Measurements from ENCODE around the gene CYP24A1. TPM values are rescaled to one million over a fixed set of nuclear protein-coding genes. Genes with fewer than 3 reads are reported as not detected.
"Not testable (repeated sequence)": the region's sequence is repeated elsewhere in the genome, so short reads cannot be mapped to it uniquely, and the experiment has no call there.

Gene CYP24A1
- total RNA-seq, 2 donors from 2014 or later = not detected

- Histone ChIP-seq H3K27me3 (no peaks in the 10 kb centered on the region), H3K36me3 (replicated peaks in 1 of 2; ENCODE audit: insufficient read depth in 1 of 2, low read depth in 2 of 2) (no peaks in the 10 kb centered on the region), H3K4me1 (no peaks in the 10 kb centered on the region), H3K4me3 (no peak overlapping the region), H3K9me3 (peaks cover 0 to 4% (median 0%) of the 10 kb centered on the region in 3 donors), H3K27ac (no peak overlapping the region)
- ATAC-seq (no peak), DNase-seq (no peak)
- no peak for TF ChIP-seq CTCF (IDR thresholded peaks at IDR 0.05)
- no peak for TF ChIP-seq POLR2A (IDR thresholded peaks at IDR 0.05)
- 83 to 97% methylated on average over 3 of the region's 3 CpGs for WGBS, 2 donors
- intact Hi-C loops (cut with DNase I) = no loop called here
These were observed 44.4 kb downstream of the CYP24A1 start for GRCh38 chr20:54129350-54129749.

DNA sequence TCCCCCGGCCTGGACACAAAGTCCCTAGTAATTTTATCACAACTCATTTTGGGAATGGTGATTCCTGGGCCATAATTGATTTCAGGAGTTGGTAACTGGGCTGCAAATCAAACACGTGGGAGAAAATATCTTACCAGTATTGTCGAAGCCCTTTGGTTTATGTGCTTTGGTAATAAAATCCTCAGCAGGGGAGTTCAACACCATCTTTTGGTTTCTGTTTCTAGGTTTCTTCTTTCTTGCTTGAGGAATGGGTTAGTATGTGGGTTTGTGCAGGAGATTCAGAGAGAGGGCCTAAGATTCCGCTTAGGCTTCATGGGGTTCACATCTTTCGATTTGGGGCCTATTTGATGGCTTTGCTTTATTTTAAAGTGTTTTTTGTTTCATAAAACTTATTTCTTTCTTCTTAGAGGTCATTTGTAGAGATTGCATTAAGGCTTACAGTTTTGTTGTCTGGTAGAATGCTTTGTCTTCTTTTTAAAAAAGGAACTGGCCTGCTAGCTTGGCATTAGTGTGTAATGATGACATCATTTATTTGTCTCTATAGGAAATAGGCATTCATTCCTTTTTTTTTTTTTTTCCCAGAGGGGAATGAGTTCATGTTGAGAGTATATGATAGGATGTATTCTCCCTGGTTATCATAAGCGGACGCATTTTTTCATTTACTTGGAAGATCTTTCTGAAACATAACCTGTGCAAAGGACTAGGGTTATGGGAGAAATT is 45.8 kb downstream of the CYP24A1 start:
- Histone ChIP-seq H3K4me1 (no peaks in the 10 kb centered on the region), H3K27me3 (no peaks in the 10 kb centered on the region), H3K9me3 (peaks cover 0 to 4% (median 0%) of the 10 kb centered on the region in 3 donors), H3K36me3 (replicated peaks in 1 of 2; ENCODE audit: insufficient read depth in 1 of 2, low read depth in 2 of 2) (no peaks in the 10 kb centered on the region), H3K27ac (no peak overlapping the region), H3K4me3 (no peak overlapping the region)
- TF ChIP-seq CTCF (IDR thresholded peaks at IDR 0.05) = no peak
- TF ChIP-seq POLR2A (IDR thresholded peaks at IDR 0.05) = no peak
- ATAC-seq (no peak), DNase-seq (no peak)
- WGBS, 2 donors = 65 to 82% methylated on average over 7 of the region's 7 CpGs
- intact Hi-C loops (cut with DNase I) = no loop called here

- Histone ChIP-seq H3K4me3 (no peak overlapping the region), H3K27me3 (no peaks in the 10 kb centered on the region), H3K4me1 (no peaks in the 10 kb centered on the region), H3K27ac (no peak overlapping the region), H3K36me3 (replicated peaks in 1 of 2; ENCODE audit: insufficient read depth in 1 of 2, low read depth in 2 of 2) (no peaks in the 10 kb centered on the region), H3K9me3 (peaks cover 0 to 4% (median 0%) of the 10 kb centered on the region in 3 donors)
- TF ChIP-seq POLR2A (IDR thresholded peaks at IDR 0.05) (no peak), CTCF (IDR thresholded peaks at IDR 0.05) (no peak)
- no peak for DNase-seq
- ATAC-seq = no peak
- intact Hi-C loops (cut with DNase I) = no loop called here
- 56 to 69% methylated on average over 3 of the region's 3 CpGs for WGBS, 2 donors
These were observed 46.8 kb downstream of the CYP24A1 start for GRCh38 chr20:54126806-54127655.

GRCh38 chr20:54126328-54126727 is 47.5 kb downstream of the CYP24A1 start:
- H3K27me3 ChIP-seq; H3K4me3 ChIP-seq; ATAC-seq; H3K27ac ChIP-seq; H3K4me1 ChIP-seq; intact Hi-C loops (cut with DNase I); DNase-seq; H3K9me3 ChIP-seq; H3K36me3 ChIP-seq (replicated peaks in 1 of 2; ENCODE audit: insufficient read depth in 1 of 2, low read depth in 2 of 2): not testable (repeated sequence)
- WGBS, 2 donors = 85 to 94% methylated on average over 12 of the region's 12 CpGs

DNA sequence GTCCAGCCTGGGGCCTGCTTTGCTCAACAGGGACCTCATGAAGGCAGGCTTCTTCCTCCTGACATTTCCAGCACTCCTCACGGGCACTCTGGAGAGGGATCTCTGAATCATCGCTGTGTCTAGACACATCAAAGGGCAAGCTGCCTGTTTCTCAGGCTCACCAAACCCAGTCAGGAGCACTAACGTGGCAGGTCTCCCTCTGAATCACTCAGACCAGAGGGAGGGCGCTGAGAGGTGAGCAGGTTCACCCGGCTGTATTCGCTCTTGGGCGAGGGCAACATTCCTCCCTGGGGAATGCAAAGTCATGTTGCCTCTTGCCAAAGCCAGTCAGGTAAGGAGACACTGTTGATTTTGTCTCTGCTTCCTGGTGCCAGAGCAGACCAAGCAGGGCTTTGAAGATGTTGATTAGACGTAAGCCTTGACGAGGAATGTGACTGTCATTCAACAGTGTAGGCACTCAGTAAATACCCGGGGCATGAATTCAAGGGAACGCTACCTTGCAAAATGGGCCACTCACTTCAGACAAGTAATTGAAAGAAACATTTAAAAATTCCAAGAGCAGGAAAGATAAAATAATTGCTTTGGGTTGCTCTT is 50.1 kb downstream of the CYP24A1 start:
- Histone ChIP-seq H3K27me3 (no peaks in the 10 kb centered on the region), H3K4me3 (no peak overlapping the region), H3K9me3 (no peaks in the 10 kb centered on the region), H3K27ac (peak overlapping the region; percentile 48 to 74 (median 62)), H3K36me3 (replicated peaks in 1 of 2; ENCODE audit: insufficient read depth in 1 of 2, low read depth in 2 of 2) (no peaks in the 10 kb centered on the region), H3K4me1 (no peaks in the 10 kb centered on the region)
- TF ChIP-seq POLR2A (IDR thresholded peaks at IDR 0.05) = no peak
- TF ChIP-seq CTCF (IDR thresholded peaks at IDR 0.05) = no peak
- ATAC-seq (peak; percentile 97), DNase-seq (peak; percentile 41 to 75 (median 60))
- 40 to 54% methylated on average over 7 to 11 of the region's 11 CpGs for WGBS, 2 donors
- intact Hi-C loops (cut with DNase I) = no loop called here
